ENCODE data around the gene ACO2. TPM values are rescaled to one million over a fixed set of nuclear protein-coding genes. Genes with fewer than 3 reads are reported as not detected.
A peak's percentile ranks its signal among the peaks of the same experiment; 100 is the strongest.

The ACO2 gene
- total and polyA plus RNA-seq, 2 of the 13 experiments (the other 11 are each of a cell fraction or from before 2014, with no cell fraction given): 19.2 to 45.6 TPM

GRCh38 chr22:41444360-41445128 is 24.4 kb upstream of the ACO2 start (continued):
- TF ChIP-seq HNF1A (IDR thresholded peaks at IDR 0.05; ENCODE audit: low read depth) (no peak), HNF1A (CRISPR knock-in tag; IDR thresholded peaks at IDR 0.05; ENCODE audit: borderline replicate concordance) (0 out of 2 replicates have a peak, but pooled peaks have one; percentile 13), ZNF761 (CRISPR knock-in tag; conservative IDR thresholded peaks at IDR 0.05) (0 out of 2 replicates have a peak, but pooled peaks have one; percentile 38), PHF8 (CRISPR knock-in tag; IDR thresholded peaks at IDR 0.05) (peak; percentile 65), DBP (CRISPR knock-in tag; IDR thresholded peaks at IDR 0.05; ENCODE audit: not compliant biosample characterization) (no peak), ARNT2 (CRISPR knock-in tag; IDR thresholded peaks at IDR 0.05; ENCODE audit: low read depth) (peak; percentile 12; the same call in 1 of the 2 replicates), E2F1 (CRISPR knock-in tag; IDR thresholded peaks at IDR 0.05) (no peak), ZNF83 (CRISPR knock-in tag; IDR thresholded peaks at IDR 0.05; ENCODE audit: borderline replicate concordance) (0 out of 2 replicates have a peak, but pooled peaks have one; percentile 57), FOSL2 (CRISPR knock-in tag; IDR thresholded peaks at IDR 0.05) (peak; percentile 6; the same call in 1 of the 2 replicates), ATF5 (CRISPR knock-in tag; IDR thresholded peaks at IDR 0.05; ENCODE audit: low read depth) (no peak), ZNF574 (CRISPR knock-in tag; IDR thresholded peaks at IDR 0.05) (peak; percentile 65; the same call in 1 of the 2 replicates), CBX2 (IDR thresholded peaks at IDR 0.05; ENCODE audit: low read depth, low read length) (no peak), CBX2 (CRISPR knock-in tag; IDR thresholded peaks at IDR 0.05; ENCODE audit: low read depth) (no peak), PBX3 (CRISPR knock-in tag; IDR thresholded peaks at IDR 0.05; ENCODE audit: borderline replicate concordance) (no peak), ZNF644 (CRISPR knock-in tag; IDR thresholded peaks at IDR 0.05; ENCODE audit: low read depth) (no peak)

All from HepG2 (cell line).